Measurements from ENCODE around the gene TCEA3. TPM values are rescaled to one million over a fixed set of nuclear protein-coding genes. Genes with fewer than 3 reads are reported as not detected.

TCEA3 gene
- total RNA-seq, 4 donors from 2014 or later, result 16.7 to 24.1 (median 20.9) TPM

DNA sequence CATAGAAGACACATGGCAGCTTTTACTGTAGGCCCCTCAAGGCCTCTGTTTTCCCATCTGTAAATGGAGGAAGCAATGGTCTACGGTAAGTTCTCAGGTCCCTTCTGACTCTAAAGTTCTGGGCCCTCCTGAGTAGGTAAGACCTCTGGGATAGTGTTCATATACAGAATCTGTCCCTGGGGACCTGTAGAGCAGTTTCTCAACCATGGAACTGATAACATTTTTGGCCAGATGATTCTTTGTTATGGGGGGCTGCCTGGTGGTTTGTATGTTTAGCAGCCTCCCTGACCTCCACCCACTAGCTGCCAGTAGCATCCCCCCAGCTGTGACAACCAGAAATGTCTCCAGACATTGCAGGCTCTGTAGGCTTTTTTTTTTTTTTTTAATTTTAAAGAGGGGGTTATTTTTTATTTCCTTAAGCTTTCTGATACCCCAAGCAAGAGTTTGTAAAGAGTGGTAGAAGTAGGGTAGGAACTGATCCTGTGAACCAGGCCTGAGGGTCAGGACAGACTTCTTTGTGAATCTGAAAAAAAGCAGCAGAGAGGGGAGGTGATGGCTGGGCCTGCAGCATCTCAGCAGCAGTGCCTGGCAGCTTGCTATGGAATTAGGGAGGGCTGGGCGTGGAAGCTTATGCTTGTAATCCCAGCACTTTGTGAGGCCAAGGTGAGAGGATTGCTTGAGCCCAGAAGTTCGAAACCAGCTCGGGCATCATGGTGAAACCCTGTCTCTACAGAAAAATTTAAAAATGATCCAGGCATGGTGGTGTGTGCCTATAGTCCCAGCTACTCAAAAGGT is 20.2 kb upstream of the TCEA3 start:
- peak overlapping the region in 1 of 4 donors; percentile 7 for H3K4me3 ChIP-seq
- DNase-seq (ENCODE audit: extremely low spot score), result no peak
- no peaks in the 10 kb centered on the region for H3K27me3 ChIP-seq
- intact Hi-C loops (cut with DNase I), result no loop called here
- TF ChIP-seq, protein P1, sequence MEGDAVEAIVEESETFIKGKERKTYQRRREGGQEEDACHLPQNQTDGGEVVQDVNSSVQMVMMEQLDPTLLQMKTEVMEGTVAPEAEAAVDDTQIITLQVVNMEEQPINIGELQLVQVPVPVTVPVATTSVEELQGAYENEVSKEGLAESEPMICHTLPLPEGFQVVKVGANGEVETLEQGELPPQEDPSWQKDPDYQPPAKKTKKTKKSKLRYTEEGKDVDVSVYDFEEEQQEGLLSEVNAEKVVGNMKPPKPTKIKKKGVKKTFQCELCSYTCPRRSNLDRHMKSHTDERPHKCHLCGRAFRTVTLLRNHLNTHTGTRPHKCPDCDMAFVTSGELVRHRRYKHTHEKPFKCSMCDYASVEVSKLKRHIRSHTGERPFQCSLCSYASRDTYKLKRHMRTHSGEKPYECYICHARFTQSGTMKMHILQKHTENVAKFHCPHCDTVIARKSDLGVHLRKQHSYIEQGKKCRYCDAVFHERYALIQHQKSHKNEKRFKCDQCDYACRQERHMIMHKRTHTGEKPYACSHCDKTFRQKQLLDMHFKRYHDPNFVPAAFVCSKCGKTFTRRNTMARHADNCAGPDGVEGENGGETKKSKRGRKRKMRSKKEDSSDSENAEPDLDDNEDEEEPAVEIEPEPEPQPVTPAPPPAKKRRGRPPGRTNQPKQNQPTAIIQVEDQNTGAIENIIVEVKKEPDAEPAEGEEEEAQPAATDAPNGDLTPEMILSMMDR (IDR thresholded peaks at IDR 0.05), result no peak
- TF ChIP-seq EP300 (IDR thresholded peaks at IDR 0.05) (no peak), POLR2AphosphoS5 (IDR thresholded peaks at IDR 0.05) (no peak), POLR2A (IDR thresholded peaks at IDR 0.05; ENCODE audit: low read depth) (no peak)
- peak overlapping the region; percentile 26 to 55 (median 45) for H3K27ac ChIP-seq (replicated peaks in 1 of 4)
- H3K9me3 ChIP-seq, result no peaks in the 10 kb centered on the region
- H3K4me1 ChIP-seq, result peaks cover 4 to 10% (median 8%) of the 10 kb centered on the region in 4 donors
- peaks cover 9 to 65% (median 44%) of the 10 kb centered on the region in 4 donors for H3K36me3 ChIP-seq
- WGBS, result 80% methylated on average over 4 of the region's 4 CpGs

DNA sequence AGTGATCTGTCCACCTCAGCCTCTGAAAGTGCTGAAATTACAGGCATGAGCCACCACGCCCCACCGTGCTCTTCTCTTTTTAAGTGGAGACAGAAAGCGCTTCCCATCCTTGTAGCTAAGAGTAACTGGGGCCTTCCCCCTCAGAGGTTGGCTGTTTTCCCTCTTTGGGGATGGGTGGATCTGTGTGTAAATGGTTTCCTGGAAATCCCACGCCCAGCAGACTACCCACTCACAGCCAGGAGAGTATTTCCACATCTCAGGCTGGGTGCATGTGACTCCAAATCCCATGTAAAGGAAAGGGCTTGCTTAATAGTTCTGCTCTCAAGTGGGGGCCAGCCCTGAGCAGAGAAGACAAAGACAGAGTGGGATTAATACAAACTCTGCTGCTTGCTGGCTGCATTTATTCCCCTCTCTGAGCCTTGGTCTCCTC is 19.6 kb upstream of the TCEA3 start:
- Histone ChIP-seq H3K27ac (replicated peaks in 1 of 4) (peak overlapping the region; percentile 26 to 55 (median 46)), H3K4me1 (peaks cover 0 to 10% (median 5%) of the 10 kb centered on the region in 4 donors), H3K9me3 (no peaks in the 10 kb centered on the region), H3K36me3 (peaks cover 9 to 65% (median 44%) of the 10 kb centered on the region in 4 donors), H3K4me3 (peak overlapping the region in 1 of 4 donors; percentile 2), H3K27me3 (no peaks in the 10 kb centered on the region)
- DNase-seq (ENCODE audit: extremely low spot score), result peak; percentile 96
- intact Hi-C loops (cut with DNase I), result no loop called here
- WGBS, result 69% methylated on average over 4 of the region's 4 CpGs
- TF ChIP-seq, protein P1 (IDR thresholded peaks at IDR 0.05), result no peak
- TF ChIP-seq POLR2A (IDR thresholded peaks at IDR 0.05; ENCODE audit: low read depth) (no peak), EP300 (IDR thresholded peaks at IDR 0.05) (no peak), POLR2AphosphoS5 (IDR thresholded peaks at IDR 0.05) (peak; percentile 65 to 74)

DNA sequence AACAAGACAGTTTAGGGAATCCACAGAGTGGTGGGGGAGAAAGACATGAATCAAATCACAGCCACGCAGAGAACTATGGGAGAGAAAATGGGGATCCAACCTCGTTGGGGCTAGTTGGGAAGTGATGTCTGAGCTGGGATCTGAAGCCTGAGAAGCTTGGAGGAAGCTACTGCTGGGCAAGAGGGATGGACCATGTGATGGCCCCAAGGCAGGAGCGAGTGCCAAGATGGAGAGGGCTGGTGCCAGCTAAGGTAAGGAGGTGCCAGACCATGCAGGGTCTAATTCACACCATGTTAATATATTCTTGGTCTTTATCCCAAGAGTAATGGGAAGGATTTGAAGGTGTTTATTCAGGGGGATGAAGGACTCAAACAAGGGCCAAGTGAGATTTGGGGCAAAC is 18.2 kb upstream of the TCEA3 start:
- Histone ChIP-seq H3K4me1 (peaks cover 0 to 10% (median 5%) of the 10 kb centered on the region in 4 donors), H3K27ac (replicated peaks in 1 of 4) (no peak overlapping the region), H3K36me3 (peaks cover 13 to 66% (median 51%) of the 10 kb centered on the region in 4 donors), H3K4me3 (no peak overlapping the region), H3K9me3 (no peaks in the 10 kb centered on the region), H3K27me3 (no peaks in the 10 kb centered on the region)
- intact Hi-C loops (cut with DNase I), result no loop called here
- TF ChIP-seq POLR2AphosphoS5 (IDR thresholded peaks at IDR 0.05), result no peak
- TF ChIP-seq, protein P1 (IDR thresholded peaks at IDR 0.05), result no peak
- no peak for TF ChIP-seq EP300 (IDR thresholded peaks at IDR 0.05)
- TF ChIP-seq POLR2A (IDR thresholded peaks at IDR 0.05; ENCODE audit: low read depth), result no peak
- DNase-seq (ENCODE audit: extremely low spot score), result no peak
- WGBS, result 83% methylated on average over 3 of the region's 3 CpGs

DNA sequence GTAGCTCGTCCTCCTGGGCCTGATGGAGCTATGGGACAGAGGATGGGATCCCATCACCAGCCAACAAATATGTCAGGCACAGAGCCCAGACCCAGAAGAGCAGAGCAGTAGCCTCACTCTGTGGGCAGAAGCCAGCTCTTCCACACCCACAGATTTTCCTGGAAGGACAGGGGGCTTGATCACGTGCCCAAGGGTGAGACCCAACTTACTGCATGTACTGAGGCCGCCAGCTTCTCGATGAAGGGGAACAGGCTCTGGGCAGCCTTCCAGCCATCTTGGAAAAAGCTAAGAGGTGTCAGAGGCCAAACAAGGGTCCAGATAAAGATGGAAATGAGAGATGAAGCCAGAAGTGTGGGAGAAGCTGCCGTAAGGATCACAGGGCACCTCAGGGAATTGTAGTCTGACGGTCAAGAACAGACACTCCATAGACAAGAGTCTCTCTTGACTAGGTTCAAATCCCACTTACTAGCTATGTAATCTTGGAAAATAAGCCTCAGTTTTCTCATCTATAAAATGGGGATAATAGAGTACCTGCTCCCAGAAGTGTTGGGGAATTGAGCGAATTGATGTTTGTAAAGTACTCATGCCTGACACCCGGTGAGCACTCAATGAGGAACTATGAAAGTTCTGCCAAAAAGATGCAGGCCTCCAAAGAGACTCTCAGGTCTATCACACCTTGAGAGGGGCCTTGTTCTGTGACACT is 17.0 kb upstream of the TCEA3 start:
- no peak overlapping the region for H3K4me3 ChIP-seq
- intact Hi-C loops (cut with DNase I), result no loop called here
- H3K9me3 ChIP-seq, result no peaks in the 10 kb centered on the region
- H3K4me1 ChIP-seq, result peaks cover 0 to 10% (median 3%) of the 10 kb centered on the region in 4 donors
- 86% methylated on average over 6 of the region's 8 CpGs for WGBS
- TF ChIP-seq EP300 (IDR thresholded peaks at IDR 0.05) (no peak), POLR2AphosphoS5 (IDR thresholded peaks at IDR 0.05) (no peak), POLR2A (IDR thresholded peaks at IDR 0.05; ENCODE audit: low read depth) (no peak)
- TF ChIP-seq, protein P1 (IDR thresholded peaks at IDR 0.05), result no peak
- no peak for DNase-seq (ENCODE audit: extremely low spot score)
- peaks cover 13 to 67% (median 62%) of the 10 kb centered on the region in 4 donors for H3K36me3 ChIP-seq
- no peak overlapping the region for H3K27ac ChIP-seq (replicated peaks in 1 of 4)
- H3K27me3 ChIP-seq, result no peaks in the 10 kb centered on the region

All from esophagus muscularis mucosa (tissue), 4 donors.